ENCODE results near the gene D2HGDH. TPM values are rescaled to one million over a fixed set of nuclear protein-coding genes. Genes with fewer than 3 reads are reported as not detected.

D2HGDH gene
- total RNA-seq, 1 experiment from 2014 or later = 53.3 TPM

GRCh38 chr2:241721852-241722251 is 12.6 kb upstream of the D2HGDH start:
- Mint-ChIP-seq H3K27me3 (ENCODE audit: unreplicated experiment) (no peaks in the 10 kb centered on the region), H3K9me3 (ENCODE audit: low read depth, unreplicated experiment) (peaks cover 3% of the 10 kb centered on the region), H3K27ac (ENCODE audit: unreplicated experiment) (no peak overlapping the region), H3K4me3 (ENCODE audit: low read depth, unreplicated experiment) (no peak overlapping the region), H3K36me3 (ENCODE audit: insufficient read depth, unreplicated experiment) (peaks cover 62% of the 10 kb centered on the region), H3K4me1 (ENCODE audit: low read depth, unreplicated experiment) (no peaks in the 10 kb centered on the region)
- TF ChIP-seq CTCF (IDR thresholded peaks at IDR 0.05; ENCODE audit: unreplicated experiment) = no peak
- no peak for DNase-seq
- CTCF ChIA-PET = no interaction called here
- BruUV-seq (replicated peaks) = no TSS peak
- intact Hi-C loops (cut with micrococcal nuclease; ENCODE audit: unreplicated experiment) = no loop called here

- H3K4me3 Mint-ChIP-seq (ENCODE audit: low read depth, unreplicated experiment) = no peak overlapping the region
- TF ChIP-seq CTCF (IDR thresholded peaks at IDR 0.05; ENCODE audit: unreplicated experiment) = no peak
- CTCF ChIA-PET = no interaction called here
- H3K36me3 Mint-ChIP-seq (ENCODE audit: insufficient read depth, unreplicated experiment) = peaks cover 57% of the 10 kb centered on the region
- H3K27me3 Mint-ChIP-seq (ENCODE audit: unreplicated experiment) = no peaks in the 10 kb centered on the region
- H3K9me3 Mint-ChIP-seq (ENCODE audit: low read depth, unreplicated experiment) = peaks cover 3% of the 10 kb centered on the region
- H3K27ac Mint-ChIP-seq (ENCODE audit: unreplicated experiment) = no peak overlapping the region
- DNase-seq = no peak
- intact Hi-C loops (cut with micrococcal nuclease; ENCODE audit: unreplicated experiment) = no loop called here
- BruUV-seq (replicated peaks) = no TSS peak
- H3K4me1 Mint-ChIP-seq (ENCODE audit: low read depth, unreplicated experiment) = no peaks in the 10 kb centered on the region
Measured at GRCh38 chr2:241722896-241723454, 11.5 kb upstream of the D2HGDH start.

GRCh38 chr2:241724259-241724974 is 10.0 kb upstream of the D2HGDH start:
- Mint-ChIP-seq H3K27ac (ENCODE audit: unreplicated experiment) (no peak overlapping the region), H3K36me3 (ENCODE audit: insufficient read depth, unreplicated experiment) (peaks cover 54% of the 10 kb centered on the region), H3K4me1 (ENCODE audit: low read depth, unreplicated experiment) (no peaks in the 10 kb centered on the region), H3K27me3 (ENCODE audit: unreplicated experiment) (no peaks in the 10 kb centered on the region), H3K9me3 (ENCODE audit: low read depth, unreplicated experiment) (peaks cover 3% of the 10 kb centered on the region), H3K4me3 (ENCODE audit: low read depth, unreplicated experiment) (no peak overlapping the region)
- BruUV-seq (replicated peaks) = no TSS peak
- CTCF ChIA-PET = no interaction called here
- intact Hi-C loops (cut with micrococcal nuclease; ENCODE audit: unreplicated experiment) = no loop called here
- TF ChIP-seq CTCF (IDR thresholded peaks at IDR 0.05; ENCODE audit: unreplicated experiment) = no peak
- DNase-seq = no peak

- BruUV-seq (replicated peaks) = no TSS peak
- no peak for DNase-seq
- no peak for TF ChIP-seq CTCF (IDR thresholded peaks at IDR 0.05; ENCODE audit: unreplicated experiment)
- peaks cover 46% of the 10 kb centered on the region for H3K36me3 Mint-ChIP-seq (ENCODE audit: insufficient read depth, unreplicated experiment)
- H3K27me3 Mint-ChIP-seq (ENCODE audit: unreplicated experiment) = no peaks in the 10 kb centered on the region
- intact Hi-C loops (cut with micrococcal nuclease; ENCODE audit: unreplicated experiment) = no loop called here
- H3K4me3 Mint-ChIP-seq (ENCODE audit: low read depth, unreplicated experiment) = no peak overlapping the region
- no peak overlapping the region for H3K27ac Mint-ChIP-seq (ENCODE audit: unreplicated experiment)
- no peaks in the 10 kb centered on the region for H3K4me1 Mint-ChIP-seq (ENCODE audit: low read depth, unreplicated experiment)
- peaks cover 3% of the 10 kb centered on the region for H3K9me3 Mint-ChIP-seq (ENCODE audit: low read depth, unreplicated experiment)
- CTCF ChIA-PET = no interaction called here
Measured at GRCh38 chr2:241724975-241725870, 9.2 kb upstream of the D2HGDH start.
